WTC11 (cell line): Measurements from ENCODE around the gene WSCD2. TPM values are rescaled to one million over a fixed set of nuclear protein-coding genes. Genes with fewer than 3 reads are reported as not detected.

ENCODE experiments used
- ATAC-seq: fragments of 200-7000 bp; cut with Tn5 transposase; 2 replicates; pipeline ENCODE4 v1.10.0; 2021; ENCODE audit warnings: mild to moderate bottlenecking, moderate library complexity
- CTCF ChIA-PET: fragments of 300-600 bp; sonication (Branson Sonifier 250); formaldehyde crosslinking; loops from one replicate; lab custom pipeline; 2021; ENCODE audit warnings: antibody characterized with exemption; lab: Charles Lee
- POLR2A ChIA-PET: fragments of 350-600 bp; sonication (Branson Sonifier 250); formaldehyde crosslinking; loops from one replicate; lab custom pipeline; 2021; ENCODE audit warnings: antibody characterized with exemption; lab: Charles Lee
- DNase-seq: peaks from one replicate; pipeline ENCODE4 v3.0.0; 2021; ENCODE audit warnings: low spot score
- H3K27ac Mint-ChIP-seq: 2 replicates; pipeline ENCODE4 v1.8.0; 2021; ENCODE audit warnings: mixed read lengths
- H3K27me3 Mint-ChIP-seq: 2 replicates; pipeline ENCODE4 v1.8.0; 2021; ENCODE audit warnings: low read depth, mild to moderate bottlenecking, moderate library complexity, mixed read lengths
- H3K36me3 Mint-ChIP-seq: 2 replicates; pipeline ENCODE4 v1.8.0; 2021; ENCODE audit warnings: mixed read lengths
- H3K4me1 Mint-ChIP-seq: 2 replicates; pipeline ENCODE4 v1.8.0; 2022; ENCODE audit warnings: mixed read lengths
- H3K4me3 Mint-ChIP-seq: 2 replicates; pipeline ENCODE4 v1.8.0; 2021; ENCODE audit warnings: mild to moderate bottlenecking, moderate library complexity, mixed read lengths
- H3K9me3 Mint-ChIP-seq: 2 replicates; pipeline ENCODE4 v1.8.0; 2021; ENCODE audit warnings: mixed read lengths
- ATF1 ChIP-seq: sonication (generic); formaldehyde crosslinking; IDR thresholded peaks from 2 replicates; pipeline ENCODE4 v1.8.1; 2023; ENCODE audit warnings: mild to moderate bottlenecking, moderate library complexity, missing genetic modification reagents
- EMX1 ChIP-seq: fragments of 250-450 bp; sonication (Bioruptor Pico); IDR thresholded peaks from 2 replicates; pipeline ENCODE4 v1.8.0; 2021; ENCODE audit warnings: mild to moderate bottlenecking
- ERG ChIP-seq: fragments of 250-450 bp; sonication (Bioruptor Pico); IDR thresholded peaks from 2 replicates; pipeline ENCODE4 v1.8.0; 2021; ENCODE audit warnings: mild to moderate bottlenecking
- ETV6 ChIP-seq: sonication (generic); formaldehyde crosslinking; IDR thresholded peaks from 2 replicates; pipeline ENCODE4 v1.8.1; 2022; ENCODE audit warnings: mild to moderate bottlenecking, missing genetic modification reagents
- IRF1 ChIP-seq: sonication (generic); formaldehyde crosslinking; IDR thresholded peaks from 2 replicates; pipeline ENCODE4 v1.8.0; 2023; ENCODE audit warnings: missing genetic modification reagents
- JUN ChIP-seq: sonication (generic); formaldehyde crosslinking; IDR thresholded peaks from 2 replicates; pipeline ENCODE4 v1.8.0; 2023; ENCODE audit warnings: mild to moderate bottlenecking, missing genetic modification reagents
- KAT7 ChIP-seq: sonication (generic); formaldehyde crosslinking; IDR thresholded peaks from 2 replicates; pipeline ENCODE4 v1.8.1; 2023; ENCODE audit warnings: missing genetic modification reagents, mild to moderate bottlenecking, borderline replicate concordance
- NFYB ChIP-seq: sonication (generic); formaldehyde crosslinking; conservative IDR thresholded peaks from 2 replicates; pipeline ENCODE4 v1.8.0; 2022; ENCODE audit warnings: low read depth, missing genetic modification reagents
- RELA ChIP-seq: sonication (generic); formaldehyde crosslinking; IDR thresholded peaks from 2 replicates; pipeline ENCODE4 v1.8.1; 2022; ENCODE audit warnings: missing genetic modification reagents, mild to moderate bottlenecking, borderline replicate concordance
- RORB ChIP-seq: fragments of 250-450 bp; sonication (Bioruptor Pico); IDR thresholded peaks from 2 replicates; pipeline ENCODE4 v1.9.0; 2021; ENCODE audit warnings: mild to moderate bottlenecking
- SMAD4 ChIP-seq: sonication (generic); formaldehyde crosslinking; IDR thresholded peaks from 2 replicates; pipeline ENCODE4 v1.8.0; 2022; ENCODE audit warnings: mild to moderate bottlenecking, missing genetic modification reagents
- SP1 ChIP-seq: sonication (generic); formaldehyde crosslinking; conservative IDR thresholded peaks from 2 replicates; pipeline ENCODE4 v1.8.1; 2022; ENCODE audit warnings: missing genetic modification reagents
- TEAD1 ChIP-seq: sonication (generic); formaldehyde crosslinking; IDR thresholded peaks from 2 replicates; pipeline ENCODE4 v1.8.0; 2022; ENCODE audit warnings: mild to moderate bottlenecking, missing genetic modification reagents
- USF2 ChIP-seq: sonication (generic); formaldehyde crosslinking; IDR thresholded peaks from 2 replicates; pipeline ENCODE4 v1.8.1; 2023; ENCODE audit warnings: mild to moderate bottlenecking, missing genetic modification reagents, moderate library complexity
- ZBTB21 ChIP-seq: sonication (generic); formaldehyde crosslinking; IDR thresholded peaks from 2 replicates; pipeline ENCODE4 v1.8.1; 2023; ENCODE audit warnings: mild to moderate bottlenecking, missing genetic modification reagents, borderline replicate concordance
- ZNF121 ChIP-seq: sonication (generic); formaldehyde crosslinking; IDR thresholded peaks from 2 replicates; pipeline ENCODE4 v1.8.0; 2023; ENCODE audit warnings: missing genetic modification reagents
- ZNF219 ChIP-seq: sonication (generic); formaldehyde crosslinking; IDR thresholded peaks from 2 replicates; pipeline ENCODE4 v1.8.0; 2023; ENCODE audit warnings: missing genetic modification reagents, mild to moderate bottlenecking, borderline replicate concordance
- ZNF317 ChIP-seq: sonication (generic); formaldehyde crosslinking; IDR thresholded peaks from 2 replicates; pipeline ENCODE4 v1.8.1; 2023; ENCODE audit warnings: low read depth, mild to moderate bottlenecking, moderate library complexity, missing genetic modification reagents, borderline replicate concordance
- ZNF396 ChIP-seq: fragments of 250-450 bp; sonication (Bioruptor Pico); IDR thresholded peaks from 2 replicates; pipeline ENCODE4 v1.8.0; 2021; ENCODE audit warnings: mild to moderate bottlenecking, moderate library complexity, borderline replicate concordance
- ZNF512 ChIP-seq: sonication (generic); formaldehyde crosslinking; IDR thresholded peaks from 2 replicates; pipeline ENCODE4 v1.8.1; 2022; ENCODE audit warnings: missing genetic modification reagents, borderline replicate concordance
- total RNA-seq: library from RNA; stranded (reverse); gene quantifications from 3 replicates; pipeline ENCODE4 v1.2.3, GENCODE V29; 2021

WSCD2 gene
- total RNA-seq, 1 experiment from 2014 or later, result 1.1 TPM

GRCh38 chr12:108115123-108116121 lies 13.7 kb upstream of the WSCD2 start (continued):
- no peak for TF ChIP-seq ZNF512 (CRISPR knock-in tag)

GRCh38 chr12:108116254-108116653 lies 12.8 kb upstream of the WSCD2 start:
- DNase-seq, result no peak
- TF ChIP-seq SP1 (no peak), ZNF317 (CRISPR knock-in tag) (no peak), ZBTB21 (CRISPR knock-in tag) (no peak), JUN (CRISPR knock-in tag) (no peak), ZNF121 (CRISPR knock-in tag) (no peak), NFYB (CRISPR knock-in tag) (no peak), RELA (CRISPR knock-in tag) (no peak), USF2 (CRISPR knock-in tag) (no peak), ETV6 (CRISPR knock-in tag) (no peak), ERG (no peak), RORB (no peak), IRF1 (CRISPR knock-in tag) (no peak), EMX1 (CRISPR knock-in tag) (no peak), KAT7 (CRISPR knock-in tag) (no peak), ZNF512 (CRISPR knock-in tag) (no peak), ZNF396 (CRISPR knock-in tag) (no peak), TEAD1 (CRISPR knock-in tag) (no peak), SMAD4 (CRISPR knock-in tag) (no peak), ZNF219 (CRISPR knock-in tag) (no peak), ATF1 (CRISPR knock-in tag) (no peak)
- peak overlapping the region; percentile 43; the same call in 1 of the 2 replicates for H3K27ac Mint-ChIP-seq
- peaks cover 68% of the 10 kb centered on the region for H3K4me1 Mint-ChIP-seq
- ATAC-seq, result no peak
- no peak overlapping the region for H3K4me3 Mint-ChIP-seq
- ChIA-PET CTCF (interaction anchor here (1.0 to 1.2 kb wide), 2 partner anchors 13 to 124 kb away, joined by 3 to 4 read pairs; partner anchors contain the start of gene WSCD2), POLR2A (no interaction called here)
- H3K36me3 Mint-ChIP-seq, result no peaks in the 10 kb centered on the region
- H3K27me3 Mint-ChIP-seq, result no peaks in the 10 kb centered on the region
- peaks cover 3% of the 10 kb centered on the region; the same call in 1 of the 2 replicates for H3K9me3 Mint-ChIP-seq
